Renal pelvis (tissue), 4 donors: ENCODE results near the gene TNIP2. TPM values are rescaled to one million over a fixed set of nuclear protein-coding genes. Genes with fewer than 3 reads are reported as not detected.
"Not testable (repeated sequence)": the region's sequence is repeated elsewhere in the genome, so short reads cannot be mapped to it uniquely, and the experiment has no call there.

Source experiments
- DNase-seq: peaks from one replicate; pipeline ENCODE4 v3.0.0-alpha.2; 2013
- polyA plus RNA-seq, 3 donors: library from polyadenylated mRNA; unstranded; fragments of 120-200 nt; gene quantifications; one replicate each; pipeline ENCODE4 v1.2.1, GENCODE V29; 2013; ENCODE audit not compliant: insufficient read length in 3 of 3

The TNIP2 gene
- polyA plus RNA-seq, 3 donors, result 23.1 to 24.3 (median 23.9) TPM

DNA sequence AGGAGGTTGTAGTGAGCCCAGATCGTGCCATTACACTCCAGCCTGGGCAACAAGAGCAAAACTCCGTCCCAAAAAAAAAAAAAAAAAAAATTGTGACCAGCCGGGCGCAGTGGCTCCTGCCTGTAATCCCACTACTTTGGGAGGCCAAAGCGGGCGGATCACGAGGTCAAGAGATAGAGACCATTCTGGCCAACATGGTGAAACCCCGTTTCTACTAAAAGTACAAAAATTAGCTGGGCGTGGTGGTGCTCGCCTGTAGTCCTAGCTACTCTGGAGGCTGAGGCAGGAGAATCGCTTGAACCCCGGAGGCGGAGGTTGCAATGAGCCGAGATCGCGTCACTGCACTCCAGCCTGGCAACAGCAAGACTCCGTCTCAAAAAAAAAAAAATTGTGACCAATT lies 29.3 kb downstream of the TNIP2 start:
- not testable (repeated sequence) for DNase-seq

DNA sequence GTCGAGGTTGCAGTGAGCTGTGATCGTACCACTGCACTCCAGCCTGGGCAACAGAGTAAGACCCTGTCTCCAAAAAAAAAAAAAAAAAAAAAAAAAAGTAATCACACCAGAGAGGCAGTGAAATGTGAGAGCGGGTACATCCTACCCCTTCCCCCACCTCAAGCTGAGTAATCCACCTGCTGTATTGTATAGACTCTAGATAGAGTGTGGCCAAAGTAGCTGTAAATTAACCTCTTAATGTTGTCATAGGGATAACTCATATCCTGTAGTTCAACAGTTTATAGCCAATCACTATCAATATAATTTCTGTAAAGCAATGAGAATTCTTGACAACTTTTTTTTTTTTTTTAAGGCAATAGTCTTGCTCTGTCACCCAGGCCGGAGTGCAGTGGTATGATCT lies 30.8 kb downstream of the TNIP2 start:
- DNase-seq, result no peak

GRCh38 chr4:2723751-2724150 lies 32.4 kb downstream of the TNIP2 start:
- no peak for DNase-seq

DNA sequence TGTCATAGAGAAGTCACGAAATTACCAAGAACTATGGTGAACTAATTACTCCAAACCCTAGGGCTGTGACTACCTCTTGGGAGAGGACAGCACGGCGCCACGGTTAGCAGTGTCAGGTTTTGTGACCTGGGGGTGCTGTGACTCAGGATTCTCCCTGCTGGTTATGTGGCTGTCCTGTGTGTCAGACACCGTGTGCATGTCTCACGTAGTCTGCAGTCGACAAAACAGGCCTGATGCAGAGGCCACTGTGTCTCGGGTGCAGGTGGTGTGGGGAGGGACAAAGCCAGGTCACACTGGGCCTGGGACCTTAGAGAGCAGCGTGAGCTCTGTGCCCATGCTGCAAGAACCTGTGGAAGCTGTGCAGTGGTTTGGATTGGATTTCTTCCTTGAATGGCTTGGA lies 34.1 kb downstream of the TNIP2 start:
- DNase-seq, result no peak

DNA sequence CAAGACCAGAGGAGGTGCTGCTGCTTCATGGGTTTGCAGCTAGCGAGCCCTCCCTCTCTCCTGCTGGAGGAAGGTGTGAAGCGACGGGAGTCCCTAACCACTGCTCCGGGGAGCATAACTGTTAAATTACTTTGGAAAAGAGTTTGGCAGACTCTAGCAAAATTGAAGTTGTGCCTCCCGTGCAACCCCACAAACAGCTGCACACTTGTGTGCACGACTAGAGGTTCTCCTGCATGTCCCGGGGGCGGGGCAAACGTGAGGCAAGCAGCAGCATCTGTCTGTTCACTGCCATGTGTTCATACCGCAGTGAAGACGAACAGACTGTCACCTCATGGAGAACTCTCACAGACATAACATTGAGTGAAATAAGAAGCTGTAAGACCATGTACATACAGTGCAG lies 34.5 kb downstream of the TNIP2 start:
- DNase-seq, result no peak

GRCh38 chr4:2716236-2716635 lies 39.9 kb downstream of the TNIP2 start:
- DNase-seq, result no peak

DNA sequence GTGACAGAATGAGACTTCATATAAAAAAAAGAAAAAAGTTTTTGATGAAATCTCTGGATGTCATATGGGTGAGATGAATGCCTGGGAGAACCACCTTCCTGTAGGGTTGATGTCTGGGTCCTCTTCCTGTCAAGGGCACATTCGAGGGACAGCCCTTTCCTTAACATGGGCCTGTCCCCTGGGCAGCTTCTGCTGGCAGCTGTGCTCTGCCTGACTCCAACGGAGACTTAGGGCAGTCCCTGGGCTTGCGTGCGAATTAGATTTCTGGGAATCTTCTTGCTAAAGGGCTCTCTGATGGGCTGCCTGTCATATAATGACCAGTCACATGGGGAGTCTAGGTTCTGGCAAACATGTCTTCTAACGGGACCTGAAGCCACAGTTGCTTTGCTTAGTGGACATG lies 40.7 kb downstream of the TNIP2 start:
- DNase-seq, result no peak

GRCh38 chr4:2714918-2715317 lies 41.2 kb downstream of the TNIP2 start:
- no peak for DNase-seq

DNA sequence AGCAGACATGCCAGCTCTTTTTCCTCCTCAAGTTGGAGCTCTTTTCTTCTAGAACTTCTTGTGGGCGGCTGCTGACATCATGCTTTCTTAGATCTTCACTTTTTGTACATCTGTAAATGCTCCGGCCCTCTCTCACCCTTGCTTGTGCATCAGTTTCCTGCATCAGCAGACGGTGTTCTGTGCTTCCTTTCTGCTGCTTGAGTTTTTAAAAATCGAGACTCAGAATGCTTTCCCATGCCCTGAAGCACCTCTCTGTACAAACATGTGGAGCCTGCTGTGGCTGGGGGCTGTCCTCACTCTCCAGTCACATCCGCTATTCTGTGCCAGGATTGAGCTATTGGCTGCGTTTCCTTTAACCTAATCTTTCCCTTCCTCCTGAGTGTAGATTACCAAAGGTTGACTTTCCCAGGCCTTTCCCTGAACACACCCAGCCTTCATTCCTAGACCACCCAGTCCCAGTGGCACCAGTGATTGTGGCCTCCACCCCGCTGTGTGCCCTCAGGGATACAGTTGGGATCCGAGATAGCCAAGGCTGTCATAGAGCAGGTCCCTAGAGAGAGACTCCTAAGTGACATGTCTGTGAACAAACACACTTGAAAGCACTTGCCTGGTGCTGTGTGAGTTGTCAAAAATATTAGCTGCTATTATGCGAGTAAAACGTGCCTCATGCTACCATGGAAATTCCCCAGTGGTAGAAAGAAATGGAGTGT lies 41.9 kb downstream of the TNIP2 start:
- no peak for DNase-seq

DNA sequence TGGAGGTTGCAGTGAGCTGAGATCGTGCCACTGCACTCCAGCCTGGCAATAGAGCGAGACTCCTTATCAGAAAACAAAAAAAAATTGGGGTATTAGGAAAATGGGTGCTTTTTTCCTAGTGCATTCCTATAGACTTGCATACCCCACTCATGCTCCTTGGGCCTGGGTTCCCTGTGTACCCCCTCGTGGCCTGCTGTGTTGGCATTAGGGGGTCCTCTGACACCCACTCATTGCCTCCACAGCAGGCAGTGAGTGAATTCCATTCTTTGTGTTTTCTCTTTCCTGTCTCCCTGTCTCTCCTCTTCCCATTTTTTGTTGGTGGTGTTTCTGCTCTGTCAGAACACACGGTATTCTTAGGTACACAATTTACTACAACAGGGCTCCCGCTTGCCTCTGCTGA lies 42.8 kb downstream of the TNIP2 start:
- DNase-seq, result no peak

DNA sequence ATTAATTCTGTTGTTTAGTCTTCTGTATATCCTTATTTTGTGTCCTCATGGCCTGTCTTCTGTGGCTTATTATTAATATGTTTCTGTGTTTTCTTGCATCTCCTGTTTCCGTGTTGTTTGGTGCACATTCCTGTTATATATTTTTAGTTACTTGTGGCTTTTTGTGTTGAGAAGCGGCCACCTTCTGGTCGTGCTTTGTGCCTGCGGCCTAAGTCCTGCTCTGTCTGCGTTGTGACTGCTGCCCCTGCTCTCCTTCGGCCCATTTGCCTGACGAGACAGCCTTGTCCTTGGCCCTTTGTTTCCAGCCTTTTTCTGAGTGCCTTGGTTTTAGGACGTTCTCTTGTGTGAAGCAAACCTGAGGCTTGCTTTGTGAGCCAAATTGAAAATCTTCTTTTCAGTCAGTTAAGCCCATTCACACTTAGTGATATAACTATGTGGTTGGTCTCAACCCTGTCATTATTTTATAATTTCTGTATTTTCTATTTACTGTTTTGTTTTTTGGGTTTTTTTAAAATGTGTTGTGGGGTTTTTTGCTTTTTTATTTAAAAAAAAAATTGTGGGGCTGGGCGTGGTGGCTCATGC lies 43.8 kb downstream of the TNIP2 start:
- no peak for DNase-seq

DNA sequence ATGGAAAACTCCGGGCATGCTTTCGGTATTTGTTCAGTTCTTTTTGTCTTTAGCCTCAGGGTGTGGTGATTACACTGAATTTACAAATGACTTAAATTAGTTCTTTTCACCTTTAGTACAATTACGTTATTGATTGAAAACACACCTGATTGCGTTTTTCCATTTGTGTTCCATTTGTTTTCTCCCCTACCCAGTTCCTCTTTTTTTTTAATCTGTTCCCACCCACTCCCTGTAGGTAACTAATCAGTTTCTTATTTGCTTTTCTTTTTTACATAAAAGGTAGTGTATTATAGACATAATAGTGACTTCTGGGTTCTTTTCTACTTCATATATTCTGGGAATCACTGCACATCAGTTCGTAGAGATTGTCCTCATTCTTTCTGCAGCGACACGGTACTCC lies 53.4 kb downstream of the TNIP2 start:
- no peak for DNase-seq

GRCh38 chr4:2702361-2702760 lies 53.8 kb downstream of the TNIP2 start:
- DNase-seq, result no peak

DNA sequence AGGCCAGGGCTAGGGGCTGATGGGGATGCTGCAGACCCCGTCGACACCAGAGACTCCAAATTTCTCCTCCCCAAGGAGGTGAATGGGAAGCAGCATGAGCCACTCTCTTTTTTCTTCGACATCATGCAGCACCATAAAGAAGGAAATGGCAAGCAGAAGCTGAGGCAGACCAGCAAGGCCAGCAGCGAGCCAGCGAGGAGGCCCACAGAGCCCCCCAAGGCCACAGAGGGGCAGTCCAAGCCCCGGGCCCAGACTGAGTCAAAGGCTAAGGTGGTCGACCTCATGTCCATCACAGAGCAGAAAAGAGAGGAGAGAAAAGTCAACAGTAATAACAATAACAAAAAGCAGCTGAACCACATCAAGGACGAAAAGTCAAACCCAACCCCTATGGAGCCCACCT lies 56.1 kb downstream of the TNIP2 start:
- DNase-seq, result no peak

GRCh38 chr4:2699534-2699933 lies 56.6 kb downstream of the TNIP2 start:
- no peak for DNase-seq

- DNase-seq, result no peak
Observed at GRCh38 chr4:2698951-2699505, 57.1 kb downstream of the TNIP2 start.

GRCh38 chr4:2698504-2698903 lies 57.6 kb downstream of the TNIP2 start:
- DNase-seq, result no peak

GRCh38 chr4:2697995-2698414 lies 58.1 kb downstream of the TNIP2 start:
- no peak for DNase-seq

DNA sequence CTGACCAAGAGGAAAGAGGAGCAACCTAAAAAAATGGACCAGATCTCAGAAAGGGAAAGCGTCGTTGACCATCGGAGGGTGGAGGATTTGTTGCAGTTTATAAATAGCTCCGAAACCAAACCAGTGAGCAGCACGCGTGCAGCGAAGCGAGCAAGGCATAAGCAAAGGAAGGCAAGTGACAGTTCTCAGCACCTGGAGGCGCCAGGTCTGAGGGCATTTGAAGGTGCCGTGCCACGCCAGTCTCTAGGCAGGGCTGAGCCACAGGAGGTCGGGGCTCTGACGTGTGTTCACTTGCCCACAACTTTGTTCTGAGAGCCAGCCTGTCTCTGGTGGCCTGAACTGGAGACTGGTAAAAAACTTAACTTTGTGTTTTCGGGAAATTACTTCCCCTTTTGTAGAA lies 59.7 kb downstream of the TNIP2 start:
- DNase-seq, result no peak

GRCh38 chr4:2695346-2696060 lies 60.6 kb downstream of the TNIP2 start:
- DNase-seq, result no peak

DNA sequence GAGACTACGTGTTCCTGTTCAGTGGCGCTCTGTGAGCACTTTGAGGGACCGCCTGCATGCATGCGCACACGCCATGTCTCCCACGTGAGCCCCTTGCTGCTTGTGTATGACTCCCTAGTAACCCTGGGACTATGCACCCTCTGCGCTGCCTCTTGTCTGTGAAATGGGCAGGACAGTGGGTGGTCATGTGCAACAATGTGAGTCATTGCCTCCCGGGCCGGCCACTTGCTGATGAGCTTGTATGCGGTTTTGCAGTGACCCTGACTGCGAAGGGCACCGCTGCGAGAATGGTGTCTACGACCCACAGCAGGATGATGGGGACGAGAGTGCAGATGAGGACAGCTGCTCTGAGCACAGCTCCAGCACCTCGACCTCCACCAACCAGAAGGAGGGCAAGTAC lies 61.4 kb downstream of the TNIP2 start:
- DNase-seq, result no peak

DNA sequence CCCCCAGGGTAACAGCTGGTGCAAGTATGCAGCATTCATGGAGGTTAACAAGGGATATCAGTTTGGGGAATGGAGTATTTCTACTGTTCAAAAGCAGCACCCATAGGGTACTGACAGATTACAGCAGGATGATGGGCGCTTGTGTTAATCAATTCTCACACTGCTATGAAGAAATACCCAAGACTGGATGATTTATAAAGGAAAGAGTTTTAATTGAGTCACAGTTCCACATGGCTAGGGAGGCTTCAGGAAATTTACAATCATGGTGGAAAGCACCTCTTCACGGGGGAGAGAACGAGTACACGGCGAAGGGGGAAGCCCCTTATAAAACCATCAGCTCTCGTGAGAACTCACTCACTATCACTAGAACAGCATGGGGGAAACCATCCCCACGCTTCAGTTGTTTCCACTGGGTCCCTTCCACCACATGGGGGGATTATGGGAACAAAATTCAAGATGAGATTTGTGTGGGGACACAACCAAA lies 64.1 kb downstream of the TNIP2 start:
- DNase-seq, result no peak
